Keratinocyte (primary cell): ENCODE measurements around the gene TTYH2. TPM values are rescaled to one million over a fixed set of nuclear protein-coding genes. Genes with fewer than 3 reads are reported as not detected.

Source experiments
- DNase-seq: peaks from one replicate; pipeline ENCODE4 v3.0.0-alpha.2; 2011; ENCODE audit warnings: low read depth, missing footprints, low spot score
- FAIRE-seq: peaks from 2 replicates; lab custom pipeline; 2011; peaks lifted over from hg19 to GRCh38; lab: Jason Lieb, UNC
- H2AFZ ChIP-seq: 2 replicates; pipeline ENCODE4 v1.6.0; 2012; ENCODE audit warnings: low read length, control low read depth, inconsistent platforms; ENCODE audit not compliant: control insufficient read depth
- H3K27ac ChIP-seq: 2 replicates; pipeline ENCODE4 v1.5.1; 2011; ENCODE audit warnings: low read length; ENCODE audit not compliant: control insufficient read depth, insufficient read depth
- H3K27me3 ChIP-seq: 3 replicates; pipeline ENCODE4 v1.6.0; 2011; ENCODE audit warnings: low read length; ENCODE audit not compliant: control insufficient read depth, insufficient read depth; ENCODE audit errors: extremely low read depth
- H3K36me3 ChIP-seq, 2 experiments: 2 replicates in 1 of 2; 3 replicates in 1 of 2; pipeline ENCODE4 v1.5.1; 2011; ENCODE audit warnings: low read length in 2 of 2, mild to moderate bottlenecking in 1 of 2; ENCODE audit not compliant: control insufficient read depth in 2 of 2, insufficient read depth in 2 of 2; ENCODE audit errors: extremely low read depth in 1 of 2
- H3K4me1 ChIP-seq: 3 replicates; pipeline ENCODE4 v1.5.1; 2011; ENCODE audit warnings: low read length; ENCODE audit not compliant: control insufficient read depth, insufficient read depth; ENCODE audit errors: extremely low read depth
- H3K4me2 ChIP-seq: 3 replicates; pipeline ENCODE4 v1.6.0; 2011; ENCODE audit warnings: low read depth, low read length; ENCODE audit not compliant: control insufficient read depth, insufficient read depth; ENCODE audit errors: extremely low read depth
- H3K4me3 ChIP-seq, 3 experiments: fragments of 200-600 bp in 1 of 3; sonication (generic) in 1 of 3; 2 replicates in 2 of 3; 3 replicates in 1 of 3; pipeline ENCODE4 v1.5.1; 2011 to 2016; ENCODE audit warnings: low read length in 3 of 3, mild to moderate bottlenecking in 3 of 3, control low read depth in 2 of 3, inconsistent platforms in 1 of 3, low read depth in 1 of 3, mixed read lengths in 1 of 3, mixed run types in 1 of 3, moderate library complexity in 1 of 3; ENCODE audit not compliant: control insufficient read depth in 2 of 3, insufficient read depth in 2 of 3; ENCODE audit errors: extremely low read depth in 1 of 3
- H3K79me2 ChIP-seq: 2 replicates; pipeline ENCODE4 v1.6.0; 2012; ENCODE audit warnings: low read length; ENCODE audit not compliant: control insufficient read depth, insufficient read depth
- H3K9ac ChIP-seq: 3 replicates; pipeline ENCODE4 v1.6.0; 2011; ENCODE audit warnings: low read length; ENCODE audit not compliant: control insufficient read depth, insufficient read depth; ENCODE audit errors: extremely low read depth
- H3K9me1 ChIP-seq: 3 replicates; pipeline ENCODE4 v1.6.0; 2011; ENCODE audit warnings: low read length; ENCODE audit not compliant: control insufficient read depth, insufficient read depth; ENCODE audit errors: extremely low read depth
- H3K9me3 ChIP-seq: 2 replicates; pipeline ENCODE4 v1.5.1; 2012; ENCODE audit warnings: low read depth, low read length; ENCODE audit not compliant: control insufficient read depth
- H4K20me1 ChIP-seq: 3 replicates; pipeline ENCODE4 v1.6.0; 2011; ENCODE audit warnings: low read length; ENCODE audit not compliant: control insufficient read depth, insufficient read depth; ENCODE audit errors: extremely low read depth
- EZH2 ChIP-seq: IDR thresholded peaks from one replicate; pipeline ENCODE4 v1.6.1; 2012; ENCODE audit warnings: inconsistent platforms, mild to moderate bottlenecking, low read length, moderate library complexity
- dilution Hi-C: fragments of 300-500 bp; cut with MboI; formaldehyde crosslinking; loops from one replicate; pipeline ENCODE4 v1.7.0; 2020; ENCODE audit warnings: low sequenced_read_pairs; ENCODE audit not compliant: extremely low pct_ligation_motif_present
- polyA plus RNA-seq, 5 experiments: library from polyadenylated mRNA; depleted of rRNA in 3 of 5; stranded (reverse) in 3 of 5; stranded (forward) in 1 of 5; unstranded in 1 of 5; fragments of >200 nt; gene quantifications; 1 replicate in 1 of 5; 2 replicates in 3 of 5; 3 replicates in 1 of 5; pipeline versions ENCODE4 v1.2.1 to v1.2.3, GENCODE V29; 2011 to 2012; ENCODE audit warnings: missing spikeins in 2 of 5, low read depth in 1 of 5, low replicate concordance in 1 of 5
- TF ChIP-seq, protein P1 (sequence below), 3 experiments: IDR thresholded peaks in 1 of 3; conservative IDR thresholded peaks in 1 of 3; optimal IDR thresholded peaks in 1 of 3; 2 replicates in 2 of 3; 3 replicates in 1 of 3; pipeline versions ENCODE3 to v1.5.1; 2011; ENCODE audit warnings: low read length in 3 of 3, mild to moderate bottlenecking in 3 of 3, moderate library complexity in 2 of 3, control low read depth in 1 of 3, inconsistent platforms in 1 of 3; ENCODE audit not compliant: insufficient read depth in 2 of 3; ENCODE audit errors: extremely low read depth in 1 of 3

The TTYH2 gene
- polyA plus RNA-seq, 1 donor (not counting 4 experiments of a cell fraction or from before 2014, with no cell fraction given) = 3.7 TPM

- Histone ChIP-seq H3K4me2 (no peak overlapping the region), H3K27ac (no peak overlapping the region), H3K36me3 (no peaks in the 10 kb centered on the region), H3K9ac (no peak overlapping the region), H4K20me1 (no peaks in the 10 kb centered on the region), H3K27me3 (peaks cover 6% of the 10 kb centered on the region), H2AFZ (no peak overlapping the region), H3K4me3 (no peak overlapping the region), H3K9me1 (no peaks in the 10 kb centered on the region), H3K79me2 (no peaks in the 10 kb centered on the region), H3K9me3 (no peaks in the 10 kb centered on the region), H3K4me1 (no peaks in the 10 kb centered on the region)
- FAIRE-seq (no peak), DNase-seq (no peak)
- TF ChIP-seq, protein P1, sequence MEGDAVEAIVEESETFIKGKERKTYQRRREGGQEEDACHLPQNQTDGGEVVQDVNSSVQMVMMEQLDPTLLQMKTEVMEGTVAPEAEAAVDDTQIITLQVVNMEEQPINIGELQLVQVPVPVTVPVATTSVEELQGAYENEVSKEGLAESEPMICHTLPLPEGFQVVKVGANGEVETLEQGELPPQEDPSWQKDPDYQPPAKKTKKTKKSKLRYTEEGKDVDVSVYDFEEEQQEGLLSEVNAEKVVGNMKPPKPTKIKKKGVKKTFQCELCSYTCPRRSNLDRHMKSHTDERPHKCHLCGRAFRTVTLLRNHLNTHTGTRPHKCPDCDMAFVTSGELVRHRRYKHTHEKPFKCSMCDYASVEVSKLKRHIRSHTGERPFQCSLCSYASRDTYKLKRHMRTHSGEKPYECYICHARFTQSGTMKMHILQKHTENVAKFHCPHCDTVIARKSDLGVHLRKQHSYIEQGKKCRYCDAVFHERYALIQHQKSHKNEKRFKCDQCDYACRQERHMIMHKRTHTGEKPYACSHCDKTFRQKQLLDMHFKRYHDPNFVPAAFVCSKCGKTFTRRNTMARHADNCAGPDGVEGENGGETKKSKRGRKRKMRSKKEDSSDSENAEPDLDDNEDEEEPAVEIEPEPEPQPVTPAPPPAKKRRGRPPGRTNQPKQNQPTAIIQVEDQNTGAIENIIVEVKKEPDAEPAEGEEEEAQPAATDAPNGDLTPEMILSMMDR (optimal IDR thresholded peaks at IDR 0.05 in 1 of 3, IDR thresholded peaks at IDR 0.05 in 1 of 3, conservative IDR thresholded peaks at IDR 0.05 in 1 of 3; ENCODE audit: extremely low read depth in 1 of 3, insufficient read depth in 2 of 3, low read length in 3 of 3) = no peak
- no peak for TF ChIP-seq EZH2
- dilution Hi-C loops = no loop called here
These were observed 48.8 kb upstream of the TTYH2 start for GRCh38 chr17:74164446-74165045.

GRCh38 chr17:74165797-74166365, 47.5 kb upstream of the TTYH2 start:
- no peak overlapping the region for H3K9ac ChIP-seq
- no peak overlapping the region for H3K27ac ChIP-seq
- TF ChIP-seq EZH2 = no peak
- no peaks in the 10 kb centered on the region for H3K79me2 ChIP-seq
- DNase-seq (no peak), FAIRE-seq (no peak)
- H3K27me3 ChIP-seq = peaks cover 6% of the 10 kb centered on the region
- no peak overlapping the region for H3K4me3 ChIP-seq
- no peaks in the 10 kb centered on the region for H3K9me1 ChIP-seq
- dilution Hi-C loops = no loop called here
- H3K4me1 ChIP-seq = no peaks in the 10 kb centered on the region
- no peaks in the 10 kb centered on the region for H3K36me3 ChIP-seq
- H3K9me3 ChIP-seq = no peaks in the 10 kb centered on the region
- no peak overlapping the region for H2AFZ ChIP-seq
- no peak overlapping the region for H3K4me2 ChIP-seq
- no peaks in the 10 kb centered on the region for H4K20me1 ChIP-seq
